KMS-11 (cell line): Measurements from ENCODE around the gene SEC22A.

Experiments
- H2AFZ ChIP-seq: fragments of 200-600 bp; sonication (generic); 2 replicates; pipeline ENCODE4 v1.6.1; 2016; ENCODE audit warnings: antibody characterized with exemption, mixed run types, low read depth
- H3K27ac ChIP-seq: fragments of 200-600 bp; sonication (generic); 2 replicates; pipeline ENCODE4 v1.6.1; 2016; ENCODE audit warnings: mild to moderate bottlenecking, mixed run types
- H3K27me3 ChIP-seq: fragments of 200-600 bp; sonication (generic); 2 replicates; pipeline ENCODE4 v1.6.1; 2017; ENCODE audit warnings: mild to moderate bottlenecking, low read depth, mixed run types, moderate library complexity; ENCODE audit not compliant: insufficient read depth
- H3K36me3 ChIP-seq: fragments of 200-600 bp; sonication (generic); 2 replicates; pipeline ENCODE4 v1.6.1; 2017; ENCODE audit warnings: mild to moderate bottlenecking, mixed run types; ENCODE audit not compliant: insufficient read depth
- H3K4me1 ChIP-seq: fragments of 200-600 bp; sonication (generic); 2 replicates; pipeline ENCODE4 v1.6.1; 2016; ENCODE audit warnings: mild to moderate bottlenecking, low read depth, mixed run types; ENCODE audit not compliant: poor library complexity, severe bottlenecking
- H3K4me2 ChIP-seq: fragments of 200-600 bp; sonication (generic); 2 replicates; pipeline ENCODE4 v1.7.0; 2016; ENCODE audit warnings: mild to moderate bottlenecking, mixed run types
- H3K4me3 ChIP-seq: fragments of 200-600 bp; sonication (generic); IDR thresholded peaks from 2 replicates; pipeline ENCODE4 v1.6.1; 2017; ENCODE audit warnings: low read depth, low read length, mixed read lengths; ENCODE audit not compliant: insufficient read depth
- H3K79me2 ChIP-seq: fragments of 200-600 bp; sonication (generic); 2 replicates; pipeline ENCODE4 v1.6.1; 2016; ENCODE audit warnings: low read depth, mixed run types; ENCODE audit not compliant: insufficient read depth
- H3K9ac ChIP-seq: fragments of 200-600 bp; sonication (generic); 2 replicates; pipeline ENCODE4 v1.6.1; 2016; ENCODE audit warnings: mild to moderate bottlenecking, mixed run types
- H4K20me1 ChIP-seq: fragments of 200-600 bp; sonication (generic); 2 replicates; pipeline ENCODE4 v1.6.1; 2016; ENCODE audit warnings: mild to moderate bottlenecking, mixed run types; ENCODE audit not compliant: insufficient read depth
- TF ChIP-seq, protein P1 (sequence below): fragments of 200-600 bp; sonication (generic); conservative IDR thresholded peaks from 2 replicates; pipeline ENCODE4 v1.6.1; 2017; ENCODE audit warnings: low read depth, mild to moderate bottlenecking, antibody characterized with exemption, low read length, moderate library complexity, mixed read lengths

SEC22A gene

GRCh38 chr3:123201557-123202427 is at the start of gene SEC22A:
Gene SEC22A (plus strand): TSS chr3:123201943. CDS start chr3:123209218, 7,275 bp downstream.
- Histone ChIP-seq H3K27me3 (no peaks in the 10 kb centered on the region), H3K4me3 (peak within 1 kb of the TSS; percentile 95), H3K36me3 (no peaks in the 10 kb centered on the region), H3K27ac (peak within 1 kb of the TSS; percentile 40; the same call in 1 of the 2 replicates), H4K20me1 (no peaks in the 10 kb centered on the region), H2AFZ (peak within 1 kb of the TSS; percentile 99), H3K79me2 (peaks cover 26% of the 10 kb centered on the region), H3K9ac (peak within 1 kb of the TSS; percentile 77), H3K4me1 (peaks cover 15% of the 10 kb centered on the region), H3K4me2 (peak within 1 kb of the TSS; percentile 91)
- TF ChIP-seq, protein P1, sequence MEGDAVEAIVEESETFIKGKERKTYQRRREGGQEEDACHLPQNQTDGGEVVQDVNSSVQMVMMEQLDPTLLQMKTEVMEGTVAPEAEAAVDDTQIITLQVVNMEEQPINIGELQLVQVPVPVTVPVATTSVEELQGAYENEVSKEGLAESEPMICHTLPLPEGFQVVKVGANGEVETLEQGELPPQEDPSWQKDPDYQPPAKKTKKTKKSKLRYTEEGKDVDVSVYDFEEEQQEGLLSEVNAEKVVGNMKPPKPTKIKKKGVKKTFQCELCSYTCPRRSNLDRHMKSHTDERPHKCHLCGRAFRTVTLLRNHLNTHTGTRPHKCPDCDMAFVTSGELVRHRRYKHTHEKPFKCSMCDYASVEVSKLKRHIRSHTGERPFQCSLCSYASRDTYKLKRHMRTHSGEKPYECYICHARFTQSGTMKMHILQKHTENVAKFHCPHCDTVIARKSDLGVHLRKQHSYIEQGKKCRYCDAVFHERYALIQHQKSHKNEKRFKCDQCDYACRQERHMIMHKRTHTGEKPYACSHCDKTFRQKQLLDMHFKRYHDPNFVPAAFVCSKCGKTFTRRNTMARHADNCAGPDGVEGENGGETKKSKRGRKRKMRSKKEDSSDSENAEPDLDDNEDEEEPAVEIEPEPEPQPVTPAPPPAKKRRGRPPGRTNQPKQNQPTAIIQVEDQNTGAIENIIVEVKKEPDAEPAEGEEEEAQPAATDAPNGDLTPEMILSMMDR: no peak

- no peak overlapping the region for H3K9ac ChIP-seq
Observed at GRCh38 chr3:123152687-123153086, 49.1 kb upstream of the SEC22A start.

DNA sequence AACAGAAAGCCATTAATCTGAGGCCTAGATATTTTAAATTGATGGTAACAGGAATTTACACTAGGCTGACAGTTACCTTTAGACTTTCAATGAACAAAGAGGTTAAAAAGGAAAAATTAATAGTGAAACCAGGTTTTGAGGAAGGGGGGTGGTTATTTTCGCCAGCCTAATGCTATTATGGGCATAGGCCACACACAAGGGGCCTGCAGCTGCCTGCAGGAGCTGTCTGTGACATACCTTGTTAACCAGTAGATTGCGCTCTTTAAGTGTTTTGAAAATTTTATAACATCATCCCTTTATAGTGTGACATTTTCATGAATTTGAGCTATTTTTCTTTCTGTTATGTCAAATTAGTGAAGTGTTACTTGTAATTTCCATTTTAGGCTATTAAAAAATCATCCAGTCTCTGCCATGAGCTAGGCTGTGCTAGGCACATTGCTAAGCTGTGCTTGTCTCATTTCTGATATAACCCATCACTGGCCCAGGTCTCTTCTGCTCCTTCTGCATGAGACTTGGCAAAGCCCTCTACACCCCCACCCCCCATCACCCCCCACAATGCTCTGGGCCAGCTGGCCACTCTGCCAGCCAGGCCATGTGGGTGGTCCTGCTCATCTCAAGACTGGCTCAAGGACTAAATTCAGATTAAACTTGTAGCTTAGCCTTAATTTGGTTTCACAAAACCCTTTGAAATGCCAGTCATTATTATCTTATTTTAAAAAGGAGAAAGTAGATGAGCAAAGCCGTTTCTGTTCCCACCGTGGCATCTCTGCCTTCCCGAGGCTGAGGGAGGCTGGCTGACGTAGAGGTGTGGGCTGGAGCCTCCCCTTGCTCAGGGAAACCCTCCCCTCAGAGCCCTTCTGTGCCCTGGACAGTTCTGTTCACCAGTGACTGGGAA is 48.4 kb upstream of the SEC22A start:
- Histone ChIP-seq H2AFZ (no peak overlapping the region), H3K79me2 (no peaks in the 10 kb centered on the region), H4K20me1 (no peaks in the 10 kb centered on the region), H3K27ac (no peak overlapping the region), H3K36me3 (no peaks in the 10 kb centered on the region), H3K9ac (no peak overlapping the region), H3K4me2 (no peak overlapping the region), H3K27me3 (no peaks in the 10 kb centered on the region), H3K4me3 (no peak overlapping the region), H3K4me1 (no peaks in the 10 kb centered on the region)
- TF ChIP-seq, protein P1: no peak

More at GRCh38 chr3:123152687-123153086, 49.1 kb upstream of the SEC22A start:
- H3K79me2 ChIP-seq: no peaks in the 10 kb centered on the region
- no peaks in the 10 kb centered on the region for H4K20me1 ChIP-seq
- H2AFZ ChIP-seq: no peak overlapping the region
- TF ChIP-seq, protein P1: no peak
- no peak overlapping the region for H3K27ac ChIP-seq
- H3K4me2 ChIP-seq: no peak overlapping the region
- no peaks in the 10 kb centered on the region for H3K4me1 ChIP-seq
- no peaks in the 10 kb centered on the region for H3K36me3 ChIP-seq
- no peak overlapping the region for H3K4me3 ChIP-seq
- no peaks in the 10 kb centered on the region for H3K27me3 ChIP-seq

GRCh38 chr3:123154020-123154985 is 47.4 kb upstream of the SEC22A start:
- no peak overlapping the region for H2AFZ ChIP-seq
- H3K4me2 ChIP-seq: no peak overlapping the region
- no peaks in the 10 kb centered on the region for H3K27me3 ChIP-seq
- H3K4me1 ChIP-seq: no peaks in the 10 kb centered on the region
- H3K27ac ChIP-seq: no peak overlapping the region
- H3K4me3 ChIP-seq: no peak overlapping the region
- no peaks in the 10 kb centered on the region for H3K36me3 ChIP-seq
- H4K20me1 ChIP-seq: no peaks in the 10 kb centered on the region
- TF ChIP-seq, protein P1: no peak
- no peaks in the 10 kb centered on the region for H3K79me2 ChIP-seq
- no peak overlapping the region for H3K9ac ChIP-seq
